GM19351 (cell line): ENCODE measurements around the gene DNAI1.

Experiments used
- ATAC-seq: cut with Tn5 transposase; IDR thresholded peaks from one replicate; pipeline ENCODE4 v1.9.1; 2021; ENCODE audit warnings: mild to moderate bottlenecking, moderate library complexity; ENCODE audit not compliant: unreplicated experiment

Gene DNAI1

DNA sequence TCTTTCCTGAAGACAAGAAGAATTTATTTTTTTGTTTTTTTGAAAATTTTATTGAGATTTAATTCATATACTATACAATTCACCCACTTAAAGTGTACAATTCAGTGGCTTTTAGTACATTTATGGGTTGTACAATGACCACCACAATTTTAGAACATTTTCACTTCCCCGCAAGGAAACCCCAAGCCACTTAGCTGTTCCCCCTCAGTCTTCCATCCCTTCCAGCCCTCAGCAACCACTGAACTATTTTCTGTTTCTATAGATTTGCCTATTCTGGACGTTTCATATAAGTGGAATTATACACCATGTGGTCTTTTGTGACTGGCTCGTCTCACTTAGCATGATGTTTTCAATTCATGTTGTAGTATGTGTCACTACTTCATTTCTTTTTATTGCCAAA, 28.0 kb downstream of the DNAI1 start:
- ATAC-seq = no peak

DNA sequence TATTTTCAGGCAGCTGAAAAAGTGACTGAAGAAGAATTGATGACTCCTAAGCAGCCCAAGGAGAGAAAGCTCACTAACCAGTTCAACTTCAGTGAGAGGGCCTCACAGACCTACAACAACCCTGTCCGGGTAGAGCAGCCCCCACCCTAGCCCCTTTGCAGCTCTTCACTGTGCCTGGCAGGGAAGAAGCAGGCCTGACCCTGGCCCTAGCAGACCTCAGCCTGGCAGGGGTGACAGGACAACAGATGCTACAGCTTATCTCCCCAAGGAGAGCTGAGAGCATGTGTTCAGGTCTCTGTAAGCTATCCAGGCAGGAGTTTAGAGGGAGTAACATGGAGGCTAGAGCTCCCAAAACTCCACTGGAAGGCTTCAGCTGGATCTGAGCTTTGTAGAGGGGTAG, 31.8 kb downstream of the DNAI1 start:
- ATAC-seq = no peak

DNA sequence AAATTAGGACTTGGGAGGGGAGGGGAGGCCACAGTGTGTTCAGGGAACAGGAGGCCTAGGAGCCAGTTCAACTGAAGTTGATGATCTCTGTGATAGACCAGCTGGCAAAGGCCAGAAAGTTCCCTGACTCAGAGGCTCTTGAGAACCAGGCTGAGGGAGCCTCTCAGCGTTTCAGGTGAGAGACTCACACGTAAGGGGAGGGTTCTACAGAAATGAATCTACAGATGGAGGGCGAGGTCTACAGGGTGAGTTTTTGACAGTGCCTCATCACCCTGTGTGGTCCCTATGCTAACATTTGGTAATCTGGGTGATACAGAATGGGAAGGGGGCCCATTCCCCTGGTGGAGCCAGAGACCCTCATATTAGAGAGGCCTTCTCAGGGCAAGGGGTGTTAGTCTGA, 32.2 kb downstream of the DNAI1 start:
- ATAC-seq = no peak

DNA sequence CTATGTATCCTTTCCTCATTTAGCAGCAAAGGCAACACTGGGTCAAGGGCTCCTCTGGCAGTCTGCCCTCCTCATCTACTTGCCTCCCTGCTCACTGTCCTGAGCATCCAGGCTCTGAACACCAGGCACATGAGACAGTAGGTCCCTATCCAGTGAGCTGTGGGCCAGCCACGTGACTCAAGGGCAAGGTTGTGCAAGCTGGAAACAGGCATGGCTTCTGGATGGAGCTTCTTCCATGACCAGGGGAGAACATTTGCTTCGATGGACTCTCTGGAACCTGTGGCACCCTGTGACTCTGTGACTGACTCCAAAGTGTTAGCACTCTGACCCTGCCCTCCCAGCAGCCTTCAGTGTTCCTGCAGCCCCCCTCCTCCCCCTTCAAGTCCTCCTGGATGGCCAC, 33.0 kb downstream of the DNAI1 start:
- ATAC-seq = no peak

DNA sequence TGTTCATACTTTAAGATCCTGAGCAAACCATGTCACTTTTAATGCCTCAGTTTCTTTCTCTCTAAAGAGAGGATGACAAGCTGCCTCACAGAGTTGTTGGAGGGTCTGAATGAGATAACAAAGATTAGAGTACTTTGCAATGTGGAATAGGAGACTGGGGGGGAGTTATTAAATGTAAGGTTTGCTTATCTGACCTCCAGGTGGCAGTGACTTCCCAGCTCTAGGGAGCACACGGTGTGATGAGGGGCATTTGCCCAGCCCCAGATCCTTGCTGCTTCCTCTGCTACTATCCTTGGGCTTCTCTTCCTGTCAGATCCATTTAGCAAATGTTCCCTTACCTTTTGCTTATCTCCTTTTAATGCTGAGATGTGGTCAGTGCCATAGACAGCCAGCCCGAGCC, 33.4 kb downstream of the DNAI1 start:
- ATAC-seq = no peak

DNA sequence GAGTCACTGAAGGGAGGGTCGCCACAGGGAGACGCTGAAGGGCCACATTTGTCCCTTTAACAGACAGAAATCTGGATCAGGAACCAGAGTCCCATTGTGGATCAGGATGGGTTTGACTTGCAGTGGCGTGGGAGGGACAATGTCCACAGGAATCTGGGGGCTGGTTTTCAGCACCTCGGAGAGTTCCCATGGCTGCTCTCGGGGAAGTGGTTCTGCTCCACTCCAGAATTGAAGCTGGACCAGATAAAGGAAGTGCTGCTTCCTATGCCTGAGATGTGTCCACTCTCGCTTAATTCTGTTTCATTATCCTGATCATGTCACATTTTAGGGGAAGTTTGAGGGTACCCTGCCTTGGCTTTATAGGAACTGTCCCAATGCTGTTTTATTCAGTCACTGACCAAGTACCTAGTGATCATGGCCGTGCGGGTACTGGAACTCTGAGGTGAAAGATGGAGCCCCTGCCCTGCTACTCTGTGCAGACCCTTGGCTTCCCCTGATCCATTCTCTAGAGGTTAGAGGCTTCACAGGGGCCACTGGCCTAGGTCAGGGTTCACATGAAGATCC, 35.4 kb downstream of the DNAI1 start:
- no peak for ATAC-seq

DNA sequence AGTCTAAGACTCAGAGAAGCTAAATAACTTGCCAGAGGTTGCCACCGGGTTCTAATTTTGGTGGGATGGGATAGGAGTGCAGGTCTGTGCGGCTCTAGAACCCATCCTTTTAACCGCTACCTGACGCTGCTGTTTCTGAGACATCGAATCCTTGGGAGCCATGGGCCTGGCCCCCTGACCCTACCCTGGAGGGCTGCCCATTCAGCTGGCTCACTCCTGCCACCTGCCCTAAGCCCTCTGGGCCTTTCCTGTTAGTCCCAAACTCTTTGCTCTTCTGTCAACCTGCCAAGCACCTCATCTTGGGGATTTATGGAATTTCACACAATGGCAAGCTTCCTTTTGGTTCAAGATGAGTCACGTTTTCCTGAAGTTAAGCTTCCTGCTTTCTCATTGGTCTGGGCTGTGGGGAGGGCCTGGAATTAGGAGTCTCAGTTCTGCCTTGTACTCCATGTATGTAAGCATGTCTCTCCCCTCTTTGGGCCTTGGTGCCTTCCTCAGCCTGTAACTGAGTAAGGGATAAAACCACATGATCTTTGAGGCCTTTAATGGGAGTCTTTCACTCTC, 37.6 kb downstream of the DNAI1 start:
- ATAC-seq = no peak

DNA sequence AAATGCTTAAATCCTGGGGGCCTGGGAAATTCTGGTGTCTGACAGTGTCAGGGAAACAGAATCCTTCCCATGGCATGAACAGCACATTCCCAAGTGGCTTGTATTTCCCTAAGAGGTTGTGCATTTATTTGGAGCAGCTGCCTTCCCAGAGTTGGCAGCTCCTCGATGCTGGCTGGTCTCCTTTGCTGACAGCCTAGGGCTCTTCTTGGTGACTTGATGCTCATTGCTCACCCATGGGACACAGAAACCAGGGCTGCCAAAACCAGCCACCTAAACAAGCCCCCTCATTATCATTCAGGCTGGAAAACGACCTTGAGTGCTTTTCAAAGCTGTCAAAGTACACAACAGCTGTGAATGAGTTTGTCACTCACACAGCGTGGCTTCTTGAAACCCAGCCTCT, 39.9 kb downstream of the DNAI1 start:
- ATAC-seq = no peak

DNA sequence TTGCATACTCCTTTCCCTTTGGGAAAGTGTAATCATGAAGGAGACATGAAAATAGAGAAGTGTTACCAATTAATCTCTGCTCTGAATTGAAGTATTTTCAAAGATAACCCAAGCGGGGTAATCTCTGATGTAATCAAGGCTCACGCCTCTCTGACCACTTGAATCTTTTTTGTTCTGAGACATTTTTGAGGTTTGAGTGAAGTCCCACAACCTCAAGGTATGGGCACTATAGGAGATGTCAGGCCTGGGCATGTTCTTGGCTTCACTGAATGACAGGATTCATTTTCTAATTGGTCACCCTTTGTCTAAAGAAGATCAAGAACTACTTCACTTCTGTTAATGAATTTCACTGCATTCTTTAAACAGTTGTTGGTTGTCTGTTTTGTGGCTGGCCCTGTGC, 40.5 kb downstream of the DNAI1 start:
- no peak for ATAC-seq

DNA sequence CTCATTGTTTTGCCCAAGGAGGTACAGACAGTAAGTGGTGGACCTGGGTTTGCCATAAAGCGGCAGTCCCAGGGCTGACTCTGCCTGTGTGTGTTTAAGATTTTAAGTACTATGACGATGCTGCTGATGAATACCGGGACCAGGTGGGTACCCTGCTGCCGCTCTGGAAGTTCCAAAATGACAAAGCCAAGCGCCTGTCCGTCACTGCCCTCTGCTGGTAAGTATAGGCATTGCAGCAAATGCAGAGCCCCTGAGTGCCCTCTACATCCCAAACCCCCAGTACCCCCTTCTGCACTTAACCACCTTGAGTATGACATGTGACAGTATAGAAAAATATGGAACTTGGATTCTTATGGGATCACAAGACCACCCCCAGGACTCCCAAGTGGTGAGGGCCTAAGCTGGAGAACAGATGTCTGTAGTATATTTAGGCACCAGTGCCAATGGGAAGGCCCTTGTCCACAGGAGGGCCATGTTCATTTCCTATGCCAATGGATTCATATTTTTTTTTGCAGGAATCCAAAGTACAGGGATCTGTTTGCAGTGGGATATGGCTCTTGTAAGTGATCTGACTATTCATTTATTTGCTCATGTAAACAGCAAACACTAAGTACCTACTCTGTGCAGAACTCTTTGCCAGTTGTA, 42.1 kb downstream of the DNAI1 start:
- no peak for ATAC-seq

DNA sequence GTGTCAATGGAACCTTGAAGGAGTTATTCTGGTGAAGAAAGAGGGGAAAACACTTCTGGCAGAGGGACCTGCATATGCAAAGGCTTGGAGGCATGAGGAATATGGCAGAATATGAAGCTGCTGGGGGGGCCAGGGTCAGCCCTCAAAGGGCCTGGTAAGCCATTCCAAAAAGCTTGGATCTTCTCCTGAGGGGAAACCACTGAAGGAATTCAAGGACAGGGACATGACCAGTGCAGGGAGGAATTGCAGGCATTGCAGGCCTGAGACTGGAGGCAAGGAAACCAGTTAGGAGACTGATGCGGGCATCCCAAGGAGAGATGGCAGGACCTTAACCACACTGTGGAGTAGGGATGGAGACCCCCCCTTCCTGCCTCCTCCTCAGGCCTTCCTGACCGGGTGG, 42.8 kb downstream of the DNAI1 start:
- ATAC-seq = no peak

DNA sequence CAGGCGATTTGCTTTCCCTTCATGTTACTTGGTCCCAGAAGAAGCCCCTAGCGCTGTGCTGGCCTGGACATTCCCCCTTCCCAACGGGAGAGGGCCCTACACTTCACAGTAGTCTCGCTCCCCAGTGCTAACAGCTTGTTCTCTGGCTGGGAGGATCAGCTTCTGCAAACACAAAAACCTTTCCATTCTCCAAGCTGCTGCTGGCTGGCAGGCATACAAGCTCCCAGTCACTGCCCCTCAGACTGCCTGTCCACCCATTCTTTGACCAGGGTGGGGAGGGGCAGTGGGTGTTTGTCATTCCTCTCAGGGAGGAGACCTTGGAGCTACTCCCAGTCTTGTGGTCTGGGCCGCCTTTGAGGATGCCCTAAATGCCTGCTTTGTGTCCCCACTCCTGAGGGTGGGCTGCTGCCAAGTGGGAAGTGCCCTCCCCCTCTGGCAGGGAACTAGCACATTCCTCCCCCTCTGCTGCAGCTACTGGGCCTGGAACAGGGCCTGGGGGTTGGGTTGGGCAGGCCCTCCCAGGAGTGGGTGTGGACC, 43.4 kb downstream of the DNAI1 start:
- ATAC-seq = no peak

DNA sequence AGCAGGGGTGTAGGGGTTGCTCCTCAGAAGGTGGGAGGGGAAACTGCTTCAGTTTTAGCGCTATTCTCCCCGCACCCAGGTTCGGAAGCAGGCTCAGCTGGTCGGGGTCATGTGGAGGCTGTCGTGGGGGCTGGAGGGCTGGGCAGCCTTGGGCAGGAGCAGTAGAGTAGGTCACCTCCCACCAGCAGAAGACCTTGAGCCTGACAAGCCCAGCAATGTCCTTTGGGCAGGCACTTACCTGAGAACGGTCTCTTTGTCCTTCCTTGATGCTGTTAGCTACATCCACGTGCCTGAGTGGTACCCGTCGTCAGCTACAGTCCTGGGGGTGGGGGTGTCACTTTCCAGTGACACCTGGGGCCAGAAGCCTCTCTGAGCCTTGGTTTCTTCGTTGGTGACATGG, 43.9 kb downstream of the DNAI1 start:
- ATAC-seq = no peak

DNA sequence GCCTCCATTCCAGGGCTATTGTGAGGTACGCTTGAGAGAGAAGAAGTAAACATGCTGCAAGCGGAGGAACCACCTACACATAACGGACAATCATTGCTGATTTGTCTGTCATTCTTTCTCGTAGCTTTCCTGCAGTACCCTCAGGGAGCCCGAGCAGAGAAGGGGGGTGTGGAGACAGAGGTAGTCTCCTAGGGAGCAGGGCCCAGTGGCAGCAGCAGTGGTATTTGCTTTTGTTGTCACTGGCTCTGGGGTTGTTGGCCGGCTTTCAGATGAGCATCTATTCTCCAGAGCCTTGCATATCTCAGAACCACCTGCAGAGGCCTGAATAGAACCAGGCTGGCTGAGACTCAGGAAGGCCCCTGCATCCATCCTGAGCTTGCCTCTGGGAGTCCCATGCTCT, 44.3 kb downstream of the DNAI1 start:
- no peak for ATAC-seq

DNA sequence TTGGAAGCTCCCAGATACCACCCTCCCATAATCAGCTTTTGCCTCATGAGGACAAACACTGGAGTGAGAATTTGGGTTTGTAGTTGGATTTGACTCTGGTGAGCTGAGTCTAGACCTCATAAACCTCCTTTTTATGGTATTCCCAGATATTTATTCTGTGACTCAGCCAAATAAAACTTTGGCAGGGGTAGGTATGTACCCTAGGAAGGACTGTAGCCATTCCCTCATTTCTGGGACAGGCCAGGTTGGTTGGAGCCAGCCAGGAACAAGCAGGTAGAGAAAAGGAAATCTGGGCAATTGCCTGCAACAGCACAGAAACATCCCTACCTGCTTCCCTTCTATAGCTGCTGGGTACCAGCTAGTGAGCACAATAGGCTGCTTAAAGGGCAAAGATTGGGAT, 44.8 kb downstream of the DNAI1 start:
- ATAC-seq = no peak

DNA sequence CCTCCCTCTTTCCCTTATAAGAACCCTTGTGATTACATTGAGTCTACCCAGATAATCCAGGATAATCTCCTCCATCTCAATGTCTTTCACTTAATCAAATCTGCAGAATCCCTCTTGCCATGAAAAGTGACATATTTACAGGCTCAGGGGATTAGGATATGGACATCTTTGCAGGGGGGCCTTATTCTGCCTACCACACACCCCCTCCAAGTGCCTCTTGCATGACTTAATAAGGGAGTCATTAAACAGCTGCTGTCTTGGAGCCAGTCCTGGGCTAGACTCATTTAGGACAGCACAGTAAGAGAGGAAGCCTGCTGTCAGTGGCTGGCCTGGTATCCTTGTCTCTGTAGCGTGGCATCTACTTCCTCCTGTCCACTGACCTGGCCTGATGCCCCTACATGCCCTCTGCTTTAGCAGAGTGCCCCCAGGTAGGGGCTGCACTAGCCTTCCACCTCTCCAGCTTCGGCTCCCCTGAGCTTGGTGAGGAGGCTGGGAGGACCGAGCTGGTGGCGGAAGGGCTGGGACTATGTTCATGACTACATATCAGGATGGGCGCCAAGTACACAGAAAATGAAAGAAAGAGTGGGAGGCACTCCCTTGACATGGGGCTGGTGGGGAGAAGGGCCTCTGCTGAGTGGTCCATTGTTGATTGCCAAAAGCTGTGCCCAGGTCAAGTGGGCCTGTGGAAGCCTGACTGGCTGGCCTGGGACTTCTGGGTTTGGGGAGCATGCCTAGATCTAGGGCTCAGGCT, 46.9 kb downstream of the DNAI1 start:
- no peak for ATAC-seq

DNA sequence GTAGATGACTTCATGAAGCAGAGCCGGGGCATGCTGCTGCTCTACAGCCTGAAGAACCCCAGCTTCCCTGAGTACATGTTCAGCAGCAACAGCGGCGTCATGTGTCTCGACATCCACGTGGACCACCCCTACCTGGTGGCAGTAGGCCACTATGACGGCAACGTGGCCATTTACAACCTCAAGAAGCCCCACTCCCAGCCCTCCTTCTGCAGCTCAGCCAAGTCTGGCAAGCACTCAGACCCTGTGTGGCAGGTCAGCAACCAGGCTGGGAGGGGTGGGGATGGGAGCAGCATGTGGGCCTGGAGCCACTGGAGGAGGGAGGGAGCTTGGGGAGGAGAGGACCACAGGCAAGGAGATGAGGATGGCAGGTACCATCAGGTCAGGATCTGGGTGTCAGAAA, 48.0 kb downstream of the DNAI1 start:
- no peak for ATAC-seq

DNA sequence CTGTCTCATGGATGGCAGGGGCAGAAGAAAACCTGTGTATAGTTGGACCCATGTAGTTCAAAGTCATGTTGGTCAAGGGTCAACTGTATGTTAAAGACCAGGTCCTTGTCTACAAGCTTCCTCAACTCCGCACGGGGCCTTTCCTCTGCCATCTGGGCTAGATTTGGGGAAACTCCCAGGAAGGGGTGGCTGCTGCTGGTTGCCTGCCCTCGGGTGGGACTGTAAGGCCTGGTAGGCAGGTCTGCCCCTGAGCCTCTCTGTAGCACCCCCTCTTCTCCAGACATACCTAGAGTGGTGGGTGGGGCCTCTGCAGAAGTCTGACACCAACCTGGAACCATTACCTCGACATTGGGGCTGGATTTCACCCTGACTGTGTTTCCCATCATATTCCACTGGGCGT, 49.0 kb downstream of the DNAI1 start:
- no peak for ATAC-seq

DNA sequence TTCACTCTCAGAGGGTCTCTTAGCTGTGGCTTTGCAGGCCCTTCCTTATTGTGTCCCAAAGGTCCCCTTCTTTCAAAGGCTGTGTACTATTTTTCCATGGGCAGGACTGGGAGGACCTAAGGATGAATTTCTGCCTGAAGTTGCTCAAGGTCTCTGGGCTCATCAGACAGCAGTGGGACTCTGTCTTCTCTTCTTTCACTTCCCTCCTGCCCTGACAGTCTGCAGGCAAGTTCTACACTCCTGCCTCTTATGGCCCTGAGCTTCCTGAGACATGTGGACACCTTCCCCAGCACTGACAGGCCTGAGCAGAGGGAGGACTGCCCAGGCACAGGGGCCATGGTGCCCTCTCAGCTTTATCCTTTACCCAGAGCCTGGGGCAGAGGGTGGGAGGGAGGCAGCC, 49.4 kb downstream of the DNAI1 start:
- ATAC-seq = no peak

DNA sequence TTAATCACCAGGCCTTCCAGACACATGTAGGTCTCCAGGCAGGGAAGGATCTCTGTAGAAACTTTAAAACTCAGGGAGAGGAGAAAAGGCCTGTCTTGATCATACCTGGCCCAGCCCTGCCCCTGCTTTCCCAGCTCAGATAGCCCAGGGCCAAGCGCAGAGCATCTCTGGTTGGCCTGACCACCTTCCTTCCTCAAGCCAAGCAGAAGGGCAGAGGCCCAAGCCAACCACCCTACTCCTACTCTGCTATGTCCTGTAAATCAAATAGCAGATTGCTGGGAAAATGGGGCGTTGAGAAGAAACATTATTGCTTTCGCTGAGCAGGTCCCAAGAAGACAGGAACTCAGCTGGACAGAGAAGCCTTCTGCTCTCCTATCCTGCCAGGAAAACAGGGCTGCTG, 49.9 kb downstream of the DNAI1 start:
- no peak for ATAC-seq

DNA sequence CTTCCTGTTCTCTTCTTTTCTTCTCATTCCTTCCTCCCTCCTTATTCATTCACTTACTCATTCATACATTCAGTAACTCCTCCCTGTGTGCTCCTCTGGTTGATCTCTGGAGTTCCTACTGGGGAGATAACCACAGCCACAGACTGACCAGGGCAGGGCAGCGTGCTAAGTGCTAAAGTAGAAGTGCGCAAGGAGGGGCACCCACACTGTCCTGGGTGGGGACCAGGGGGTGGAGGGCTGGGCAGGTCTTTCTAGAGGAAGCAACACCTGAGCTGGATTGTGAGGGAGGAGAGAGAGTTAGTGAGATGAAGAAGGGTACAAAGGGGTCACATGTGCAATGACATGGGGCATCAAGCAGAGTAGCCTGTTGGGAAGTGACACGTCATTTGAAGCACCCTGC, 50.3 kb downstream of the DNAI1 start:
- ATAC-seq = no peak
